DOHH2 (cell line): ENCODE results near the gene TSHZ1.

Experiments used
- EZH2phosphoT487 ChIP-seq: fragments of 200-600 bp; sonication (generic); IDR thresholded peaks from 2 replicates; pipeline ENCODE4 v1.6.1; 2017; ENCODE audit warnings: borderline replicate concordance, mild to moderate bottlenecking, antibody characterized with exemption, low read length, moderate library complexity, mixed read lengths
- TF ChIP-seq, protein P1 (sequence below): fragments of 200-600 bp; sonication (generic); IDR thresholded peaks from one replicate; pipeline ENCODE4 v1.5.1; 2014; ENCODE audit warnings: antibody characterized with exemption, mild to moderate bottlenecking, low read depth, low read length; ENCODE audit not compliant: poor library complexity, severe bottlenecking

DNA sequence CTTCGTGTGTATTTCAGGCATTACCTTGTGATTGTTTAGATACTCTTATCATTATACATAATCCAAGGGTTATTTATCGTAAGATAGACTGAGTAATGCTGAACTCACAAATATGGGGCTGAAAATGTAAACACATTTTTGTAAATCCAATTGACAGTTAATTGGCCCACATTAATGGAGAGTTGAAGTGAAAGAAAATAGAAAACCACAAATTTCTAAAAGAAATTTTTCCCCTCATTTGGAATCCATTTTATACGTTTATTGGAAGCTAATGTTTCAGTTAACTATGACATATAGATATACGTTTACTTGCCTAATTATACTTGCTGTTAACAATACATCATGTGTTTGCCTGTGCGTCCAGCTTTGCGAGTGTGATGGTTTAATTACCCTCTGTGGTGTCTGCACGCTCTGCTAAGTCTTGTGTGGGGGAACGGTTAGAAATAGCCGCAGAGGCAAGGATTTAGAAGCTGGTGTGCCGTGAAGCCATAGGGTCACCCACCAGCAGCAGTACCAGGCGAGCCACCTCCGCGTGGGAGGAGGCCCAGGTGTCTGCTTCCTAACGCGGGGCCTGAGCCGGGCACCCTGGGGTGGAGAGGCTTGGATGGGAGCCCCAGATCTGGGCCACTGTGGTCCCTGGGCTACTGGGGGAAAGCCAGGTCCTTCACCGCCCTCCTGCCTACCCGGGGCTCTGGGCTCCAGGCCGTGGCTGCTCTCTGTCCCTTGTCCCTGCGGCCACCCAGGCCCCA, 38.0 kb downstream of the TSHZ1 start:
- TF ChIP-seq, protein P1, sequence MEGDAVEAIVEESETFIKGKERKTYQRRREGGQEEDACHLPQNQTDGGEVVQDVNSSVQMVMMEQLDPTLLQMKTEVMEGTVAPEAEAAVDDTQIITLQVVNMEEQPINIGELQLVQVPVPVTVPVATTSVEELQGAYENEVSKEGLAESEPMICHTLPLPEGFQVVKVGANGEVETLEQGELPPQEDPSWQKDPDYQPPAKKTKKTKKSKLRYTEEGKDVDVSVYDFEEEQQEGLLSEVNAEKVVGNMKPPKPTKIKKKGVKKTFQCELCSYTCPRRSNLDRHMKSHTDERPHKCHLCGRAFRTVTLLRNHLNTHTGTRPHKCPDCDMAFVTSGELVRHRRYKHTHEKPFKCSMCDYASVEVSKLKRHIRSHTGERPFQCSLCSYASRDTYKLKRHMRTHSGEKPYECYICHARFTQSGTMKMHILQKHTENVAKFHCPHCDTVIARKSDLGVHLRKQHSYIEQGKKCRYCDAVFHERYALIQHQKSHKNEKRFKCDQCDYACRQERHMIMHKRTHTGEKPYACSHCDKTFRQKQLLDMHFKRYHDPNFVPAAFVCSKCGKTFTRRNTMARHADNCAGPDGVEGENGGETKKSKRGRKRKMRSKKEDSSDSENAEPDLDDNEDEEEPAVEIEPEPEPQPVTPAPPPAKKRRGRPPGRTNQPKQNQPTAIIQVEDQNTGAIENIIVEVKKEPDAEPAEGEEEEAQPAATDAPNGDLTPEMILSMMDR = no peak
- TF ChIP-seq EZH2phosphoT487 = no peak
